Mammary epithelial cell (primary cell): Measurements from ENCODE around the gene SLC11A1.

Experiments used
- CTCF ChIP-seq, 2 donors: IDR thresholded peaks in 1 of 2; conservative IDR thresholded peaks in 1 of 2; 2 replicates each; pipeline ENCODE4 v1.5.1; 2011 to 2012; ENCODE audit warnings: inconsistent platforms in 2 of 2, low read length in 2 of 2, mild to moderate bottlenecking in 2 of 2, control low read depth in 1 of 2, low read depth in 1 of 2; ENCODE audit not compliant: insufficient read depth in 1 of 2; ENCODE audit errors: extremely low read depth in 1 of 2
- EZH2 ChIP-seq: IDR thresholded peaks from 2 replicates; pipeline ENCODE4 v1.6.1; 2012; ENCODE audit warnings: low read length, inconsistent platforms, borderline replicate concordance

GRCh38 chr2:218357236-218358177 is 24.6 kb upstream of the SLC11A1 start:
- no peak for TF ChIP-seq CTCF (conservative IDR thresholded peaks at IDR 0.05 in 1 of 2, IDR thresholded peaks at IDR 0.05 in 1 of 2; ENCODE audit: extremely low read depth in 1 of 2, insufficient read depth in 1 of 2, low read depth in 1 of 2, low read length in 2 of 2)
- TF ChIP-seq EZH2, result no peak
